ENCODE data around the gene LRP3. TPM values are rescaled to one million over a fixed set of nuclear protein-coding genes. Genes with fewer than 3 reads are reported as not detected.

LRP3 gene
- total and polyA plus RNA-seq, 8 donors, result 18.1 to 33.5 (median 25.2) TPM

- no peak for DNase-seq
- Histone ChIP-seq H3K27ac (no peak overlapping the region), H3K9me3 (no peaks in the 10 kb centered on the region), H3K27me3 (no peaks in the 10 kb centered on the region), H3K36me3 (peaks cover 0 to 41% of the 10 kb centered on the region in 2 donors), H3K4me1 (peaks cover 0 to 21% of the 10 kb centered on the region in 2 donors), H3K4me3 (no peak overlapping the region)
- intact Hi-C loops (cut with DNase I), result no loop called here
- no peak for ATAC-seq
- TF ChIP-seq CTCF (IDR thresholded peaks at IDR 0.05), result no peak
These were observed 7.9 kb downstream of the LRP3 start for GRCh38 chr19:33201886-33202545.

DNA sequence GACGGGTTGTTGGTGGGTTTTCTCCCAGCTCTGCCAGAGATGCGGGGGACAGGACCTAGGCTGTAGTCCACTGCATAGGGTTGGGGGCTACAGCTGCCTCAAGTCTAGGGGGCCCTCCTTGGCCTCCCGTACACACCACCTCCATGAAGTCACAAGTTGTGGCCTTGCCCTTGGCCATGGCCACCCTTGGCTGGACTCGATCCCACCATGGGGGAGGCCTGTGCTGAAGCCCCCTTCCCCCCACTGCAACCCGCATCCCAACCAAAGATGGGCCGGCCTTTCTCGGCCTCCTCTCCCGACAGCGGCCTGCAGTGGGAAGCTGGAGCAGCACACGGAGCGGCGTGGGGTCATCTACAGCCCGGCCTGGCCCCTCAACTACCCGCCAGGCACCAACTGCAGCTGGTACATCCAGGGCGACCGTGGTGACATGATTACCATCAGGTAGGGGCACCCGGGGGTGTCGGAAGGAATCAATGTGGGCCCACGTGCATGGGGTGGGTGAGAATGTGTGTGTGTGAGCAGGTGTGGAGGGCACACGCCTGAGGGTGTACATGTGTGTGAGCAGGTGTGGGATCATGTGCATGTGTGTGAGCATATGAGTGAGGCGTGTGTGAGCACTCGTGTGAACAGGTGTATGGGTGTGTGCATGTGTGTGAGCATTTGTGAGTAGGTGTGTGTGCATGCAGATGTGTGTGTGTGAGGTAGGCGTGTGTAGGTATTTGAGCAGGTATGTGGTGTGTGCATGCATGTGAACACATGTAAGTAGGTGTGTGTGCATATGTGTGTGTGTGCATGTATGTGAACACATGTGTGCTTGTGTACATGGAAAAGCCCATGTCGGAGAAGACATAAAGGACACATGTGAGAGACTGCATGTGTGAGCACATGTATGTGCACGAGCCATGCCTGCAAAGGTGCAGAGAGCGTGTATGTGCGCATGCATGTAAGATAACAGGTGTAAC lies 8.7 kb downstream of the LRP3 start:
- no peak for TF ChIP-seq CTCF (IDR thresholded peaks at IDR 0.05)
- peaks cover 0 to 49% of the 10 kb centered on the region in 2 donors for H3K36me3 ChIP-seq

DNA sequence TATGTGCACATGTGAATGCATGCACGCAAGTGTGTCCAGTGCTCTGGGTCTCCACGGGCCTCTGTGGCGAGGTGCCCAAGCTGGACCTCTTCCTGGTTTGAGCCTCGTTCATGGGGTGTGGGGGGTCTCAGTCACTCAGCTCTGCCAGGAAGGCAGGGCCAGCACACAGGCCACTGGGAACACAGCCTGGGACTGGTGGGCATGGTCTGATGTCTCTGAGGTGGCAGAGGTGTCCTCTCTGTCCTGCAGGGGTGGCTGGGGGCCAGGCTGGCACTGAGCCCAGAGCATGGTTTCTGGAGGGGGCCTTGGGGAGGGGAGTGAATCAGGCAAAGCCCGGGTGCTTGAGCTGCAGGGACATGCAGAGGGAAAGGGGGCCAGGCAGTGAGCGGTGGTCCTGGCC lies 9.4 kb downstream of the LRP3 start:
- Histone ChIP-seq H3K4me1 (peaks cover 0 to 16% of the 10 kb centered on the region in 2 donors), H3K27ac (no peak overlapping the region), H3K4me3 (no peak overlapping the region), H3K27me3 (no peaks in the 10 kb centered on the region), H3K36me3 (peaks cover 0 to 53% of the 10 kb centered on the region in 2 donors), H3K9me3 (no peaks in the 10 kb centered on the region)
- no peak for ATAC-seq
- peak in 1 of 4 donors; percentile 40 for DNase-seq
- no peak for TF ChIP-seq CTCF (IDR thresholded peaks at IDR 0.05)
- intact Hi-C loops (cut with DNase I), result no loop called here

More for the DNA sequence above, 8.7 kb downstream of the LRP3 start:
- peaks cover 0 to 21% of the 10 kb centered on the region in 2 donors for H3K4me1 ChIP-seq
- DNase-seq (peak in 1 of 4 donors; percentile 61), ATAC-seq (no peak)
- H3K27ac ChIP-seq, result no peak overlapping the region
- no peaks in the 10 kb centered on the region for H3K27me3 ChIP-seq
- H3K4me3 ChIP-seq, result no peak overlapping the region
- no peaks in the 10 kb centered on the region for H3K9me3 ChIP-seq
- intact Hi-C loops (cut with DNase I), result no loop called here

DNA sequence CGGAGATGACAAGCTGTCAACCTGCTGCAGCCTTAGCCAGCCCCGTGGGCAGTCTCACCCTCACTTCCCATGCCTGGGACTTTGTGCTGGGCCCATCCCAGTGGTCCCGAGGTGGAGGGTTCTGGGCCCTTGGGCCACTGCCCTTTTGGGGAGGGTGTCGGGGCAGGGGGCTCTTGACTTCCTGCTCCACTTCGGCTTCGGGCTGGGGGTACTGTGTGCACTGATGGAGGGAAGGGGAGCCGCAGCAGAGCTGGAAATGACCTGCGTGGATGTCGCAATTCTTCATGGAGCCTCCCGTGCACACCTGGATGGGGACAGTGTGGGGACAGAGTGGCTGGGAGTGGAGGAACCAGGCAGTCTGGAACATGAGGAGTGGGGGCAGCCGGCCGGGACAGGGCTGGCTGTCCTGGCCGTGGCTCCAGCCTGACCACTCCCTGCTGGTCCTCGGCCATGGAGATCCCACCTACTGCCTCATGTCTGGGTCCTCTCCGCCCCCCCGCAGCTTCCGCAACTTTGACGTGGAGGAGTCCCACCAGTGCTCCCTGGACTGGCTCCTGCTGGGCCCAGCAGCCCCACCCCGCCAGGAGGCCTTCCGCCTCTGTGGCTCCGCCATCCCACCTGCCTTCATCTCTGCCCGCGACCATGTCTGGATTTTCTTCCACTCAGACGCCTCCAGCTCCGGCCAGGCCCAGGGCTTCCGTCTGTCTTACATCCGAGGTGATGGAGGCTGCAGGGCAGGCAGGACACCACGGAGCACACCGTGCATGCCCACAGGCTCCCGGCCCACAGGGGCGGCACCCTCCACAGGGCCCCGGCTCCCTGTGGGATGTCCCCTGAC lies 10.2 kb downstream of the LRP3 start:
- no peak overlapping the region for H3K27ac ChIP-seq
- no peak overlapping the region for H3K4me3 ChIP-seq
- no peak for TF ChIP-seq CTCF (IDR thresholded peaks at IDR 0.05)
- H3K27me3 ChIP-seq, result no peaks in the 10 kb centered on the region
- peaks cover 0 to 53% of the 10 kb centered on the region in 2 donors for H3K36me3 ChIP-seq
- no peak for ATAC-seq
- peak in 1 of 4 donors; percentile 65 for DNase-seq
- no peaks in the 10 kb centered on the region for H3K9me3 ChIP-seq
- H3K4me1 ChIP-seq, result peaks cover 0 to 13% of the 10 kb centered on the region in 2 donors
- intact Hi-C loops (cut with DNase I), result no loop called here

Measured in left lung (tissue), 10 donors.